Thyroid gland (tissue), 4 donors: ENCODE measurements around the gene CDKL1.

ENCODE experiments used
- POLR2A ChIP-seq, 2 donors: fragments of 450-650 bp; IDR thresholded peaks; one replicate each; pipeline ENCODE4 v1.6.1; 2017; ENCODE audit warnings: antibody characterized with exemption in 2 of 2, mild to moderate bottlenecking in 2 of 2, moderate library complexity in 1 of 2
- TF ChIP-seq, protein P1 (sequence below), 6 experiments: fragments of 200-600 bp in 3 of 6; fragments of 450-650 bp in 3 of 6; sonication (generic) in 3 of 6; IDR thresholded peaks; one replicate each; pipeline ENCODE4 v1.5.1; 2016 to 2019; ENCODE audit warnings: antibody characterized with exemption in 6 of 6, mild to moderate bottlenecking in 2 of 6, inconsistent platforms in 1 of 6, moderate library complexity in 1 of 6

DNA sequence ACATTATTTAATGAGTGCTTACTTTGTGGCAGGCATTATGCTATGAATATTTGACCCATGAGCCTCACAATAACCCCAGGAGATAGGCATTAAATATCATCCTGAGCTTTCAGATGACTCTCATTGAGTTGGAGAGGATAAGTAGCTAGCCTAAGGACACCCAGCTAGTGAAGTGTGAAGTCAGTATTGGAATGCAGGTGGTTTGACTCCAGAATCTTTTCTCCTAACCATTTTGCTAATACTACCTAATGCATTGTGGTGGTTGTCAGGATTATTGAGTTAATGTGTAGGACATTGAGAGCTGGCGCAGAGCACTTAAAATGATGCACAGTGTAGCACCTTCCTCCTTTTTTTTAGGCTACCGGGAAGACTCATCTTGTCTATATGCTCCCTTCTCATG lies 3.8 kb upstream of the CDKL1 start:
- TF ChIP-seq, protein P1, sequence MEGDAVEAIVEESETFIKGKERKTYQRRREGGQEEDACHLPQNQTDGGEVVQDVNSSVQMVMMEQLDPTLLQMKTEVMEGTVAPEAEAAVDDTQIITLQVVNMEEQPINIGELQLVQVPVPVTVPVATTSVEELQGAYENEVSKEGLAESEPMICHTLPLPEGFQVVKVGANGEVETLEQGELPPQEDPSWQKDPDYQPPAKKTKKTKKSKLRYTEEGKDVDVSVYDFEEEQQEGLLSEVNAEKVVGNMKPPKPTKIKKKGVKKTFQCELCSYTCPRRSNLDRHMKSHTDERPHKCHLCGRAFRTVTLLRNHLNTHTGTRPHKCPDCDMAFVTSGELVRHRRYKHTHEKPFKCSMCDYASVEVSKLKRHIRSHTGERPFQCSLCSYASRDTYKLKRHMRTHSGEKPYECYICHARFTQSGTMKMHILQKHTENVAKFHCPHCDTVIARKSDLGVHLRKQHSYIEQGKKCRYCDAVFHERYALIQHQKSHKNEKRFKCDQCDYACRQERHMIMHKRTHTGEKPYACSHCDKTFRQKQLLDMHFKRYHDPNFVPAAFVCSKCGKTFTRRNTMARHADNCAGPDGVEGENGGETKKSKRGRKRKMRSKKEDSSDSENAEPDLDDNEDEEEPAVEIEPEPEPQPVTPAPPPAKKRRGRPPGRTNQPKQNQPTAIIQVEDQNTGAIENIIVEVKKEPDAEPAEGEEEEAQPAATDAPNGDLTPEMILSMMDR (IDR thresholded peaks at IDR 0.05): no peak
- no peak for TF ChIP-seq POLR2A (IDR thresholded peaks at IDR 0.05)
